Endothelial cell of umbilical vein (primary cell): Measurements from ENCODE around the gene TMEM252. TPM values are rescaled to one million over a fixed set of nuclear protein-coding genes. Genes with fewer than 3 reads are reported as not detected.

ENCODE experiments used
- BruUV-seq: library from RNA; stranded (reverse); fragments of 400-500 nt; replicated peaks from 2 replicates; lab custom pipeline; 2021; lab: Mats Ljungman, UMichigan
- CTCF ChIA-PET: fragments of 300-600, 350-600 bp; sonication (Branson Sonifier 250); formaldehyde crosslinking; loops from one replicate; lab custom pipeline; 2021; ENCODE audit warnings: antibody characterized with exemption, inconsistent platforms; lab: Charles Lee
- POLR2A ChIA-PET: fragments of 300-600, 350-600 bp; sonication (Branson Sonifier 250); formaldehyde crosslinking; loops from one replicate; lab custom pipeline; 2021; ENCODE audit warnings: antibody characterized with exemption, inconsistent platforms; lab: Charles Lee
- DNase-seq: peaks from one replicate; pipeline ENCODE4 v3.0.0-alpha.2; 2011; ENCODE audit warnings: low read depth, low spot score
- FAIRE-seq: peaks from 2 replicates; lab custom pipeline; 2011; peaks lifted over from hg19 to GRCh38; lab: Jason Lieb, UNC
- H2AFZ ChIP-seq: 2 replicates; pipeline ENCODE4 v1.6.0; 2012; ENCODE audit warnings: low read depth, low read length, control low read depth, inconsistent platforms
- H3K27ac ChIP-seq: 2 replicates; pipeline ENCODE4 v1.5.1; 2011; ENCODE audit warnings: low read depth, mild to moderate bottlenecking, control low read depth, low read length, moderate library complexity; ENCODE audit not compliant: insufficient read depth
- H3K27me3 ChIP-seq, 2 experiments: 2 replicates each; pipeline versions ENCODE4 v1.6.0 to v1.6.1; 2011; ENCODE audit warnings: low read length in 2 of 2, mixed read lengths in 1 of 2; ENCODE audit not compliant: control insufficient read depth in 2 of 2, insufficient read depth in 2 of 2
- H3K36me3 ChIP-seq, 2 experiments: 2 replicates in 1 of 2; 3 replicates in 1 of 2; pipeline ENCODE4 v1.5.1; 2011; ENCODE audit warnings: low read length in 2 of 2, mild to moderate bottlenecking in 1 of 2, moderate library complexity in 1 of 2; ENCODE audit not compliant: control insufficient read depth in 2 of 2, insufficient read depth in 2 of 2; ENCODE audit errors: extremely low read depth in 1 of 2
- H3K4me1 ChIP-seq: 3 replicates; pipeline ENCODE4 v1.5.1; 2011; ENCODE audit warnings: mild to moderate bottlenecking, low read length; ENCODE audit not compliant: control insufficient read depth, insufficient read depth; ENCODE audit errors: extremely low read depth
- H3K4me2 ChIP-seq: 2 replicates; pipeline ENCODE4 v1.6.1; 2011; ENCODE audit warnings: low read length, control low read depth, mixed read lengths; ENCODE audit not compliant: insufficient read depth
- H3K4me3 ChIP-seq, 3 experiments: fragments of 200-600 bp in 1 of 3; sonication (generic), shearing (Covaris generic) in 1 of 3; replicated peaks in 1 of 3; 2 replicates each; pipeline ENCODE4 v1.5.1; 2011 to 2016; ENCODE audit warnings: control low read depth in 3 of 3, low read length in 3 of 3, mild to moderate bottlenecking in 2 of 3, inconsistent platforms in 1 of 3, low read depth in 1 of 3, moderate library complexity in 1 of 3; ENCODE audit not compliant: insufficient read depth in 1 of 3
- H3K79me2 ChIP-seq: 2 replicates; pipeline ENCODE4 v1.6.0; 2012; ENCODE audit warnings: low read length, inconsistent platforms; ENCODE audit not compliant: control insufficient read depth, insufficient read depth
- H3K9ac ChIP-seq: replicated peaks from 2 replicates; pipeline ENCODE3; 2011; ENCODE audit warnings: low read length, control low read depth; ENCODE audit not compliant: insufficient read depth; ENCODE audit errors: extremely low read depth
- H3K9me1 ChIP-seq: replicated peaks from 3 replicates; pipeline ENCODE4 v1.6.0; 2011; ENCODE audit warnings: mild to moderate bottlenecking, low read length; ENCODE audit not compliant: control insufficient read depth, insufficient read depth; ENCODE audit errors: extremely low read depth
- H3K9me3 ChIP-seq: replicated peaks from 2 replicates; pipeline ENCODE4 v1.5.1; 2012; ENCODE audit warnings: low read length, inconsistent platforms; ENCODE audit not compliant: control insufficient read depth, insufficient read depth
- H4K20me1 ChIP-seq: replicated peaks from 2 replicates; pipeline ENCODE3; 2011; ENCODE audit warnings: mild to moderate bottlenecking, low read length; ENCODE audit not compliant: control insufficient read depth, insufficient read depth; ENCODE audit errors: extremely low read depth
- EZH2 ChIP-seq: IDR thresholded peaks from 2 replicates; pipeline ENCODE4 v1.6.1; 2012; ENCODE audit warnings: borderline replicate concordance, low read depth, mild to moderate bottlenecking, moderate library complexity, low read length, inconsistent platforms; ENCODE audit not compliant: severe bottlenecking
- FOS ChIP-seq: IDR thresholded peaks from 2 replicates; pipeline ENCODE4 v1.6.1; 2011; ENCODE audit warnings: mild to moderate bottlenecking, low read length, moderate library complexity, borderline replicate concordance; ENCODE audit not compliant: insufficient read depth
- GATA2 ChIP-seq: IDR thresholded peaks from 2 replicates; pipeline ENCODE4 v1.7.0; 2011; ENCODE audit warnings: low read depth, mild to moderate bottlenecking, moderate library complexity, mixed read lengths, low read length; ENCODE audit not compliant: insufficient read length, insufficient read depth
- JUN ChIP-seq: IDR thresholded peaks from 2 replicates; pipeline ENCODE4 v1.6.1; 2011; ENCODE audit warnings: borderline replicate concordance, low read depth; ENCODE audit not compliant: insufficient read length, insufficient read depth
- MYC ChIP-seq: IDR thresholded peaks from one replicate; pipeline ENCODE4 v1.6.1; 2011; ENCODE audit warnings: mild to moderate bottlenecking, low read depth, low read length
- POLR2A ChIP-seq: IDR thresholded peaks from 2 replicates; pipeline ENCODE4 v1.6.1; 2012; ENCODE audit warnings: low read depth, mild to moderate bottlenecking, control low read depth, low read length
- POLR2AphosphoS5 ChIP-seq: IDR thresholded peaks from 2 replicates; pipeline ENCODE4 v1.6.1; 2012; ENCODE audit warnings: low read depth, mild to moderate bottlenecking, control low read depth, low read length, moderate library complexity; ENCODE audit not compliant: insufficient read depth
- dilution Hi-C: fragments of 300-500 bp; cut with MboI; formaldehyde crosslinking; loops from one replicate; pipeline ENCODE4 v1.15.0; 2019; ENCODE audit warnings: low sequenced_read_pairs; ENCODE audit not compliant: extremely low pct_ligation_motif_present
- intact Hi-C: fragments of 100-400 bp; cut with micrococcal nuclease; formaldehyde crosslinking; loops from one replicate; pipeline ENCODE4 v1.10.0; 2022
- polyA plus RNA-seq, 4 experiments: library from polyadenylated mRNA; depleted of rRNA in 3 of 4; stranded (reverse) in 3 of 4; unstranded in 1 of 4; fragments of >200 nt; gene quantifications; 2 replicates each; pipeline versions ENCODE4 v1.2.1 to v1.2.3, GENCODE V29; 2011 to 2012; ENCODE audit warnings: missing spikeins in 1 of 4
- total RNA-seq: library from RNA; stranded (reverse); gene quantifications from 2 replicates; pipeline ENCODE4 v1.2.3, GENCODE V29; 2021
- TF ChIP-seq, protein P1 (sequence below): IDR thresholded peaks from 2 replicates; pipeline ENCODE4 v1.6.1; 2011; ENCODE audit not compliant: insufficient read depth, insufficient read length
- TF ChIP-seq, protein P2 (sequence below), 2 donors: IDR thresholded peaks; 1 replicate in 1 of 2; 2 replicates in 1 of 2; pipeline ENCODE4 v1.5.1; 2011; ENCODE audit warnings: low read length in 2 of 2, mild to moderate bottlenecking in 2 of 2, moderate library complexity in 2 of 2, control low read depth in 1 of 2, inconsistent platforms in 1 of 2, low read depth in 1 of 2; ENCODE audit not compliant: insufficient read depth in 1 of 2; ENCODE audit errors: extremely low read depth in 1 of 2

Gene TMEM252
- total and polyA plus RNA-seq, 2 donors (not counting 3 experiments of a cell fraction or from before 2014, with no cell fraction given) = not detected

DNA sequence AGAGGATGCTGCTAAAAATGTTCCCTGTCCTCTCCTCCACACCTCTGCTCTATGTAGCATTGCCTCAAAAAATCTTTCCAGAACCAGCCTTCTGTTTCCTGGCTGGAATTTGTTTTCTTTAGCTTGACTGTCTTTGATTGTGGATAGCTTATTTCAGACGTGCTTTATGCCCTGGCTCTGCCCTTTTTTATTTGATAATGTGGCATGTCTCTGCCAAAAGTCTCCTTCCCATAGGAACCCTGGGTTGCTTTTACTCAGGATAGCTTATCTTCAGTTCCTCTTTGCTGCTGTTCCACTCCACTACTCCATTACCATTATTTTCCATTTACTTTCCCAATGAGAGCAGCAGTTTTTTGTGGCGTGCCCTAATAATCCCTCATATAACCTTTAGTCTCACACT lies 885 bp upstream of the TMEM252 start:
- DNase-seq (no peak), FAIRE-seq (no peak)
- Histone ChIP-seq H3K4me2 (no peak overlapping the region), H3K4me3 (no peak overlapping the region), H3K9me1 (no peaks in the 10 kb centered on the region), H3K79me2 (no peaks in the 10 kb centered on the region), H2AFZ (no peak overlapping the region), H3K27ac (no peak overlapping the region), H3K9ac (no peak overlapping the region), H3K36me3 (no peaks in the 10 kb centered on the region), H3K9me3 (no peaks in the 10 kb centered on the region), H3K4me1 (no peaks in the 10 kb centered on the region), H3K27me3 (no peaks in the 10 kb centered on the region), H4K20me1 (no peaks in the 10 kb centered on the region)
- intact Hi-C loops = no loop called here
- dilution Hi-C loops = no loop called here
- TF ChIP-seq, protein P1, sequence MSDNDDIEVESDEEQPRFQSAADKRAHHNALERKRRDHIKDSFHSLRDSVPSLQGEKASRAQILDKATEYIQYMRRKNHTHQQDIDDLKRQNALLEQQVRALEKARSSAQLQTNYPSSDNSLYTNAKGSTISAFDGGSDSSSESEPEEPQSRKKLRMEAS = no peak
- no peak for TF ChIP-seq FOS
- no peak for TF ChIP-seq JUN
- TF ChIP-seq POLR2A = no peak
- no peak for TF ChIP-seq EZH2
- no peak for TF ChIP-seq MYC
- TF ChIP-seq POLR2AphosphoS5 = no peak
- TF ChIP-seq, protein P2, sequence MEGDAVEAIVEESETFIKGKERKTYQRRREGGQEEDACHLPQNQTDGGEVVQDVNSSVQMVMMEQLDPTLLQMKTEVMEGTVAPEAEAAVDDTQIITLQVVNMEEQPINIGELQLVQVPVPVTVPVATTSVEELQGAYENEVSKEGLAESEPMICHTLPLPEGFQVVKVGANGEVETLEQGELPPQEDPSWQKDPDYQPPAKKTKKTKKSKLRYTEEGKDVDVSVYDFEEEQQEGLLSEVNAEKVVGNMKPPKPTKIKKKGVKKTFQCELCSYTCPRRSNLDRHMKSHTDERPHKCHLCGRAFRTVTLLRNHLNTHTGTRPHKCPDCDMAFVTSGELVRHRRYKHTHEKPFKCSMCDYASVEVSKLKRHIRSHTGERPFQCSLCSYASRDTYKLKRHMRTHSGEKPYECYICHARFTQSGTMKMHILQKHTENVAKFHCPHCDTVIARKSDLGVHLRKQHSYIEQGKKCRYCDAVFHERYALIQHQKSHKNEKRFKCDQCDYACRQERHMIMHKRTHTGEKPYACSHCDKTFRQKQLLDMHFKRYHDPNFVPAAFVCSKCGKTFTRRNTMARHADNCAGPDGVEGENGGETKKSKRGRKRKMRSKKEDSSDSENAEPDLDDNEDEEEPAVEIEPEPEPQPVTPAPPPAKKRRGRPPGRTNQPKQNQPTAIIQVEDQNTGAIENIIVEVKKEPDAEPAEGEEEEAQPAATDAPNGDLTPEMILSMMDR (IDR thresholded peaks at IDR 0.05; ENCODE audit: extremely low read depth in 1 of 2, insufficient read depth in 1 of 2, low read depth in 1 of 2, low read length in 2 of 2) = no peak
- no peak for TF ChIP-seq GATA2
- BruUV-seq = no TSS peak
- POLR2A ChIA-PET = no interaction called here
- CTCF ChIA-PET = interaction anchor here (1.7 kb wide), 1 partner anchor 19 kb away, joined by 6 read pairs; no protein-coding TSS in a partner anchor
